HepG2 (cell line): ENCODE measurements around the gene MRPL51. TPM values are rescaled to one million over a fixed set of nuclear protein-coding genes. Genes with fewer than 3 reads are reported as not detected.

Experiments
- BRF2 ChIP-seq: sonication (generic); formaldehyde crosslinking; IDR thresholded peaks from 2 replicates; pipeline ENCODE4 v1.8.1; 2022; ENCODE audit warnings: mild to moderate bottlenecking, missing genetic modification reagents
- CBX2 ChIP-seq, 2 experiments: fragments of 200-600 bp in 1 of 2; sonication (generic); formaldehyde crosslinking in 1 of 2; IDR thresholded peaks; 2 replicates each; pipeline versions ENCODE4 v1.7.0 to v1.8.1; 2018 to 2022; ENCODE audit warnings: low read depth in 2 of 2, low read length in 1 of 2, mild to moderate bottlenecking in 1 of 2, missing genetic modification reagents in 1 of 2
- CHCHD3 ChIP-seq: sonication (generic); formaldehyde crosslinking; IDR thresholded peaks from 2 replicates; pipeline ENCODE4 v1.8.0; 2022; ENCODE audit warnings: mild to moderate bottlenecking, missing genetic modification reagents, moderate library complexity
- CREM ChIP-seq, 2 experiments: sonication (generic) in 1 of 2; formaldehyde crosslinking in 1 of 2; IDR thresholded peaks; 2 replicates each; pipeline versions ENCODE4 v1.4.0 to v1.6.1; 2016 to 2020; ENCODE audit warnings: antibody characterized with exemption in 1 of 2, mild to moderate bottlenecking in 1 of 2, missing genetic modification reagents in 1 of 2
- DNMT1 ChIP-seq: sonication (generic); formaldehyde crosslinking; IDR thresholded peaks from 2 replicates; pipeline ENCODE4 v1.5.1; 2020; ENCODE audit warnings: mild to moderate bottlenecking, missing genetic modification reagents
- MAX ChIP-seq: IDR thresholded peaks from 2 replicates; pipeline ENCODE4 v1.6.1; 2012; ENCODE audit warnings: inconsistent platforms
- SIN3B ChIP-seq: fragments of 150-350 bp; IDR thresholded peaks from 2 replicates; pipeline ENCODE4 v1.6.1; 2014; ENCODE audit warnings: low read length
- SIX4 ChIP-seq: sonication (generic); formaldehyde crosslinking; IDR thresholded peaks from 2 replicates; pipeline ENCODE4 v1.4.0; 2020; ENCODE audit warnings: missing genetic modification reagents
- TAF15 ChIP-seq: fragments of 200-400 bp; formaldehyde crosslinking; IDR thresholded peaks from one replicate; pipeline ENCODE4 v1.6.1; 2018; ENCODE audit warnings: mild to moderate bottlenecking, low read depth, low read length; ENCODE audit not compliant: poor library complexity, severe bottlenecking
- ZFP41 ChIP-seq: sonication (generic); formaldehyde crosslinking; IDR thresholded peaks from 2 replicates; pipeline ENCODE4 v1.4.0; 2020; ENCODE audit warnings: mild to moderate bottlenecking, missing genetic modification reagents, borderline replicate concordance
- ZNF136 ChIP-seq: sonication (generic); formaldehyde crosslinking; IDR thresholded peaks from 2 replicates; pipeline ENCODE4 v1.8.1; 2022; ENCODE audit warnings: low read depth, mild to moderate bottlenecking, moderate library complexity, missing genetic modification reagents
- ZNF232 ChIP-seq: sonication (generic); formaldehyde crosslinking; IDR thresholded peaks from 2 replicates; pipeline ENCODE4 v1.4.0; 2020; ENCODE audit warnings: missing genetic modification reagents, borderline replicate concordance
- ZNF337 ChIP-seq: sonication (generic); formaldehyde crosslinking; IDR thresholded peaks from 2 replicates; pipeline ENCODE4 v1.5.1; 2020; ENCODE audit warnings: missing genetic modification reagents, low read depth, mild to moderate bottlenecking, borderline replicate concordance
- ZNF460 ChIP-seq: sonication (generic); formaldehyde crosslinking; IDR thresholded peaks from 2 replicates; pipeline ENCODE4 v1.5.1; 2020; ENCODE audit warnings: missing genetic modification reagents, mild to moderate bottlenecking, borderline replicate concordance
- ZNF747 ChIP-seq: sonication (generic); formaldehyde crosslinking; IDR thresholded peaks from 2 replicates; pipeline ENCODE4 v1.8.1; 2023; ENCODE audit warnings: missing genetic modification reagents, mild to moderate bottlenecking, borderline replicate concordance
- polyA plus RNA-seq, 8 experiments: library from polyadenylated mRNA; depleted of rRNA in 3 of 8; stranded (reverse) in 7 of 8; unstranded in 1 of 8; fragments of >200 nt; fragmentation: Illumina TruSeq in 4 of 8; extraction: Trizol in 4 of 8; gene quantifications; 2 replicates each; pipeline versions ENCODE4 v1.2.1 to v1.2.3, GENCODE V29; 2011 to 2016; ENCODE audit warnings: low read depth in 4 of 8, missing spikeins in 1 of 8, mixed read lengths in 1 of 8; ENCODE audit not compliant: insufficient read depth in 1 of 8
- total RNA-seq, 5 experiments: library from RNA; depleted of rRNA; stranded (reverse); fragments of >200 nt; fragmentation: Illumina TruSeq; extraction: Trizol; gene quantifications; 2 replicates each; pipeline ENCODE4 v1.2.3, GENCODE V29; 2016; ENCODE audit warnings: low read depth in 1 of 5
- TF ChIP-seq, protein P1 (sequence below): sonication (generic); formaldehyde crosslinking; IDR thresholded peaks from 2 replicates; pipeline ENCODE4 v1.4.0; 2020; ENCODE audit warnings: missing genetic modification reagents
- TF ChIP-seq, protein P2 (sequence below): sonication (generic); formaldehyde crosslinking; IDR thresholded peaks from 2 replicates; pipeline ENCODE4 v1.5.0; 2020; ENCODE audit warnings: mild to moderate bottlenecking, missing genetic modification reagents, moderate library complexity
- TF ChIP-seq, protein P3 (sequence below): sonication (generic); formaldehyde crosslinking; IDR thresholded peaks from 2 replicates; pipeline ENCODE4 v1.4.0; 2020; ENCODE audit warnings: mild to moderate bottlenecking, missing genetic modification reagents
- TF ChIP-seq, protein P4 (sequence below): sonication (generic); formaldehyde crosslinking; IDR thresholded peaks from 2 replicates; pipeline ENCODE4 v1.8.0; 2023; ENCODE audit warnings: mild to moderate bottlenecking, missing genetic modification reagents

Gene MRPL51
- total and polyA plus RNA-seq, 2 of the 13 experiments (the other 11 are each of a cell fraction or from before 2014, with no cell fraction given), result 64.8 to 278 TPM

DNA sequence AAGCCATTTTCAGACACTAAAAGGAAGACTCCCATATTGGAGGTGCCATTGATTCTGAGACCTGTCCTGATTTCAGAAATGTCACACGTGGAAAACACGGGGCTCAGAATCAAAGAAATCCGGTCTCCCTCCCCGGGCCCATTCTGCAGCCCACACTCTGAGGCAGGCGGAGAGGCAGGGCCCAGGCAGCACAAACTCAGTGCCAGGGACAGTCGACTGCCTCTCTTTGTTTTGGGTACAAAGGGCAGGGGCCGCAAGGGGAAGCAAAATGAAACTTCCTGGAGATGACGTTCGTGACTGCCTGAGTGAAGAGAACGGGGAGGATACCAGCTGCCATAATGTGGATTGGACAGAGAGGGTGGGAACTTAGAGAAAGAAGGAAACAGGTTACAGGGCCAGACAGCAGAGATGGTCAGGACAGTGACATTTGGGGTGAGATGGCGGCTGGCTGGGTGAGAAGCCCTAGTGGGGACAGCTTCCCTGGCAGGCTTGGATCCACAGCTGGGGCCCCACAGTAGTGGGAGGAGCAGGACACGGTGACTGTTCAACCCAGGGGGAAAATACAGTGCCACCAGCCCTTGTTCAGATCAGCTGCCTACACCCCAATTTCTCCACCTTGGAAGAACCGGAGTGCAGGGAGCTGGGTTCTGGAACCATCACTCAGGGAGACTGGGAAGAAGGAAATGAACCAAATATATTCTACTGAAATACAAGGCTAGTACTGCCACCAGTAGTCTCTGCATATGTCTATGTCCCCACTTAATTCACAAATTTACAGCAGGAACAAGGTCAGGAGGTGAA is 49.3 kb upstream of the MRPL51 start (continued):
- TF ChIP-seq, protein P1, sequence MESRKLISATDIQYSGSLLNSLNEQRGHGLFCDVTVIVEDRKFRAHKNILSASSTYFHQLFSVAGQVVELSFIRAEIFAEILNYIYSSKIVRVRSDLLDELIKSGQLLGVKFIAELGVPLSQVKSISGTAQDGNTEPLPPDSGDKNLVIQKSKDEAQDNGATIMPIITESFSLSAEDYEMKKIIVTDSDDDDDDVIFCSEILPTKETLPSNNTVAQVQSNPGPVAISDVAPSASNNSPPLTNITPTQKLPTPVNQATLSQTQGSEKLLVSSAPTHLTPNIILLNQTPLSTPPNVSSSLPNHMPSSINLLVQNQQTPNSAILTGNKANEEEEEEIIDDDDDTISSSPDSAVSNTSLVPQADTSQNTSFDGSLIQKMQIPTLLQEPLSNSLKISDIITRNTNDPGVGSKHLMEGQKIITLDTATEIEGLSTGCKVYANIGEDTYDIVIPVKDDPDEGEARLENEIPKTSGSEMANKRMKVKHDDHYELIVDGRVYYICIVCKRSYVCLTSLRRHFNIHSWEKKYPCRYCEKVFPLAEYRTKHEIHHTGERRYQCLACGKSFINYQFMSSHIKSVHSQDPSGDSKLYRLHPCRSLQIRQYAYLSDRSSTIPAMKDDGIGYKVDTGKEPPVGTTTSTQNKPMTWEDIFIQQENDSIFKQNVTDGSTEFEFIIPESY (CRISPR knock-in tag), result peak; percentile 43
- TF ChIP-seq SIN3B, result no peak
- TF ChIP-seq, protein P2, sequence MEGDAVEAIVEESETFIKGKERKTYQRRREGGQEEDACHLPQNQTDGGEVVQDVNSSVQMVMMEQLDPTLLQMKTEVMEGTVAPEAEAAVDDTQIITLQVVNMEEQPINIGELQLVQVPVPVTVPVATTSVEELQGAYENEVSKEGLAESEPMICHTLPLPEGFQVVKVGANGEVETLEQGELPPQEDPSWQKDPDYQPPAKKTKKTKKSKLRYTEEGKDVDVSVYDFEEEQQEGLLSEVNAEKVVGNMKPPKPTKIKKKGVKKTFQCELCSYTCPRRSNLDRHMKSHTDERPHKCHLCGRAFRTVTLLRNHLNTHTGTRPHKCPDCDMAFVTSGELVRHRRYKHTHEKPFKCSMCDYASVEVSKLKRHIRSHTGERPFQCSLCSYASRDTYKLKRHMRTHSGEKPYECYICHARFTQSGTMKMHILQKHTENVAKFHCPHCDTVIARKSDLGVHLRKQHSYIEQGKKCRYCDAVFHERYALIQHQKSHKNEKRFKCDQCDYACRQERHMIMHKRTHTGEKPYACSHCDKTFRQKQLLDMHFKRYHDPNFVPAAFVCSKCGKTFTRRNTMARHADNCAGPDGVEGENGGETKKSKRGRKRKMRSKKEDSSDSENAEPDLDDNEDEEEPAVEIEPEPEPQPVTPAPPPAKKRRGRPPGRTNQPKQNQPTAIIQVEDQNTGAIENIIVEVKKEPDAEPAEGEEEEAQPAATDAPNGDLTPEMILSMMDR (CRISPR knock-in tag), result peak; percentile 17; the same call in 1 of the 2 replicates
- TF ChIP-seq ZNF136, result 0 out of 2 replicates have a peak, but pooled peaks have one; percentile 87
- peak; percentile 59; the same call in 1 of the 2 replicates for TF ChIP-seq SIX4 (CRISPR knock-in tag)
- TF ChIP-seq BRF2, result no peak
- TF ChIP-seq MAX, result peak; percentile 78
- TF ChIP-seq, protein P3, sequence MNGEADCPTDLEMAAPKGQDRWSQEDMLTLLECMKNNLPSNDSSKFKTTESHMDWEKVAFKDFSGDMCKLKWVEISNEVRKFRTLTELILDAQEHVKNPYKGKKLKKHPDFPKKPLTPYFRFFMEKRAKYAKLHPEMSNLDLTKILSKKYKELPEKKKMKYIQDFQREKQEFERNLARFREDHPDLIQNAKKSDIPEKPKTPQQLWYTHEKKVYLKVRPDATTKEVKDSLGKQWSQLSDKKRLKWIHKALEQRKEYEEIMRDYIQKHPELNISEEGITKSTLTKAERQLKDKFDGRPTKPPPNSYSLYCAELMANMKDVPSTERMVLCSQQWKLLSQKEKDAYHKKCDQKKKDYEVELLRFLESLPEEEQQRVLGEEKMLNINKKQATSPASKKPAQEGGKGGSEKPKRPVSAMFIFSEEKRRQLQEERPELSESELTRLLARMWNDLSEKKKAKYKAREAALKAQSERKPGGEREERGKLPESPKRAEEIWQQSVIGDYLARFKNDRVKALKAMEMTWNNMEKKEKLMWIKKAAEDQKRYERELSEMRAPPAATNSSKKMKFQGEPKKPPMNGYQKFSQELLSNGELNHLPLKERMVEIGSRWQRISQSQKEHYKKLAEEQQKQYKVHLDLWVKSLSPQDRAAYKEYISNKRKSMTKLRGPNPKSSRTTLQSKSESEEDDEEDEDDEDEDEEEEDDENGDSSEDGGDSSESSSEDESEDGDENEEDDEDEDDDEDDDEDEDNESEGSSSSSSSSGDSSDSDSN (CRISPR knock-in tag), result peak; percentile 90
- peak; percentile 50; the same call in 1 of the 2 replicates for TF ChIP-seq ZNF460 (CRISPR knock-in tag)
- no peak for TF ChIP-seq ZNF747
- peak; percentile 81; the same call in 1 of the 2 replicates for TF ChIP-seq ZNF337 (CRISPR knock-in tag)
- no peak for TF ChIP-seq CBX2 (IDR thresholded peaks at IDR 0.05; ENCODE audit: low read depth, low read length)
- TF ChIP-seq CBX2 (CRISPR knock-in tag; IDR thresholded peaks at IDR 0.05; ENCODE audit: low read depth), result no peak
- TF ChIP-seq DNMT1, result no peak
- TF ChIP-seq, protein P4, sequence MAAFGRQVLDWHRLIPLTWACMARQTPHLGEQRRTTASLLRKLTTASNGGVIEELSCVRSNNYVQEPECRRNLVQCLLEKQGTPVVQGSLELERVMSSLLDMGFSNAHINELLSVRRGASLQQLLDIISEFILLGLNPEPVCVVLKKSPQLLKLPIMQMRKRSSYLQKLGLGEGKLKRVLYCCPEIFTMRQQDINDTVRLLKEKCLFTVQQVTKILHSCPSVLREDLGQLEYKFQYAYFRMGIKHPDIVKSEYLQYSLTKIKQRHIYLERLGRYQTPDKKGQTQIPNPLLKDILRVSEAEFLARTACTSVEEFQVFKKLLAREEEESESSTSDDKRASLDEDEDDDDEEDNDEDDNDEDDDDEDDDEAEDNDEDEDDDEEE (CRISPR knock-in tag), result peak; percentile 62; the same call in 1 of the 2 replicates
- no peak for TF ChIP-seq ZFP41 (CRISPR knock-in tag)
- no peak for TF ChIP-seq CHCHD3 (CRISPR knock-in tag)
- TF ChIP-seq CREM (IDR thresholded peaks at IDR 0.05), result peak; percentile 87
- no peak for TF ChIP-seq CREM (CRISPR knock-in tag; IDR thresholded peaks at IDR 0.05)
- TF ChIP-seq TAF15, result no peak
- 0 out of 2 replicates have a peak, but pooled peaks have one; percentile 80 for TF ChIP-seq ZNF232 (CRISPR knock-in tag)
